Neural progenitor cell (in vitro differentiated cells): ENCODE measurements around the gene DOCK6. TPM values are rescaled to one million over a fixed set of nuclear protein-coding genes. Genes with fewer than 3 reads are reported as not detected.

Experiments used
- DNase-seq: peaks from one replicate; pipeline ENCODE4 v3.0.0-alpha.2; 2016; ENCODE audit warnings: low spot score
- H2AFZ ChIP-seq: fragments of 200-600 bp; sonication (generic); replicated peaks from 2 replicates; pipeline ENCODE4 v1.6.1; 2016; ENCODE audit warnings: antibody characterized with exemption
- H3F3A ChIP-seq: fragments of 200-600 bp; sonication (generic); 2 replicates; pipeline ENCODE4 v1.6.1; 2016; ENCODE audit warnings: antibody characterized with exemption, low read depth
- H3K27ac ChIP-seq: fragments of 200-600 bp; sonication (generic); 2 replicates; pipeline ENCODE4 v1.5.1; 2016; ENCODE audit warnings: mild to moderate bottlenecking
- H3K27me3 ChIP-seq: fragments of 200-600 bp; sonication (generic); 2 replicates; pipeline ENCODE4 v1.6.1; 2016; ENCODE audit warnings: mild to moderate bottlenecking, moderate library complexity
- H3K36me3 ChIP-seq: fragments of 200-600 bp; sonication (generic); 2 replicates; pipeline ENCODE4 v1.5.1; 2016
- H3K4me1 ChIP-seq: fragments of 200-600 bp; sonication (generic); 2 replicates; pipeline ENCODE4 v1.6.1; 2016; ENCODE audit warnings: mixed run types
- H3K4me2 ChIP-seq: fragments of 200-600 bp; sonication (generic); 2 replicates; pipeline ENCODE4 v1.6.1; 2016
- H3K4me3 ChIP-seq: fragments of 200-600 bp; sonication (generic); 2 replicates; pipeline ENCODE4 v1.5.1; 2016
- H3K79me2 ChIP-seq: fragments of 200-600 bp; sonication (generic); 2 replicates; pipeline ENCODE4 v1.6.1; 2016; ENCODE audit warnings: low read depth
- H3K9ac ChIP-seq: fragments of 200-600 bp; sonication (generic); 2 replicates; pipeline ENCODE4 v1.6.1; 2016
- H3K9me3 ChIP-seq: fragments of 200-600 bp; sonication (generic); 2 replicates; pipeline ENCODE4 v1.5.1; 2016; ENCODE audit warnings: low read depth
- H4K20me1 ChIP-seq: fragments of 200-600 bp; sonication (generic); 2 replicates; pipeline ENCODE4 v1.6.1; 2016; ENCODE audit warnings: low read depth
- H3K27ac Mint-ChIP-seq: 3 replicates; pipeline ENCODE4 v1.8.0; 2021; ENCODE audit warnings: mixed read lengths
- H3K27me3 Mint-ChIP-seq: 2 replicates; pipeline ENCODE4 v1.8.0; 2022; ENCODE audit warnings: low read depth, mild to moderate bottlenecking, inconsistent platforms, moderate library complexity, mixed read lengths; ENCODE audit not compliant: insufficient read depth
- H3K36me3 Mint-ChIP-seq: 3 replicates; pipeline ENCODE4 v1.8.0; 2021; ENCODE audit warnings: mixed read lengths
- H3K4me1 Mint-ChIP-seq: 3 replicates; pipeline ENCODE4 v1.8.0; 2021; ENCODE audit warnings: mixed read lengths
- H3K4me3 Mint-ChIP-seq: 3 replicates; pipeline ENCODE4 v1.8.0; 2021; ENCODE audit warnings: mild to moderate bottlenecking, moderate library complexity, mixed read lengths
- H3K9me3 Mint-ChIP-seq: 3 replicates; pipeline ENCODE4 v1.8.0; 2020; ENCODE audit warnings: mixed read lengths
- EZH2 ChIP-seq: fragments of 200-600 bp; sonication (generic); IDR thresholded peaks from 2 replicates; pipeline ENCODE4 v1.6.1; 2017; ENCODE audit warnings: antibody characterized with exemption, mild to moderate bottlenecking, moderate library complexity
- EZH2phosphoT487 ChIP-seq: fragments of 200-600 bp; sonication (generic); IDR thresholded peaks from 2 replicates; pipeline ENCODE4 v1.6.1; 2017; ENCODE audit warnings: antibody characterized with exemption
- total RNA-seq: library from RNA; depleted of rRNA; stranded (reverse); fragments of >200 nt; gene quantifications from 2 replicates; pipeline ENCODE4 v1.2.3, GENCODE V29; 2015; ENCODE audit warnings: low replicate concordance
- TF ChIP-seq, protein P1 (sequence below): fragments of 200-600 bp; sonication (generic); IDR thresholded peaks from 2 replicates; pipeline ENCODE4 v1.5.1; 2017; ENCODE audit warnings: antibody characterized with exemption, mild to moderate bottlenecking

Gene DOCK6
- total RNA-seq, 1 donor from 2014 or later, result 10.0 TPM

DNA sequence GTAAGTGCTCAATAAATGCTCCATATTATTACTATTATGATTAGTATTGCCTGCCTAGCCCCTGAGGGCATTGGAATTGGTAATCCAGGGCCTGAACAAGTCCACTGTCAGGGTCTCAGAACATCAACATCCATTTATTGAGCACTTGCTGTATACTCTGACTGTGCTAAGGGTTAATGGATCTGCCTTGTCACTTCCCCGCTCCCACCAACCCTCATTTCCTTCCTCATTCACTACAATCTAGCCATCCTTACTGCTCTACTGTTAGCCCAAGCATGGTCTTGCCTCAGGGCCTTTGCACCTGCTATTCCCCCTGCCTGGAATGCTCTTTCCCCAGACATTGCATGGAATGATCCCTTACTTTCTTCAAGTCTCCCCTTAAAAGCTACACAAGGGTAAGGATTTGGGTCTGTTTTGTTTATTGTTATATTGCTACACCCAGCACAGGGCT, 35.6 kb downstream of the DOCK6 start:
- Mint-ChIP-seq H3K36me3 (peaks cover 12% of the 10 kb centered on the region), H3K4me3 (no peak overlapping the region), H3K27me3 (peaks cover 5% of the 10 kb centered on the region), H3K9me3 (peaks cover 5% of the 10 kb centered on the region), H3K4me1 (no peaks in the 10 kb centered on the region), H3K27ac (no peak overlapping the region)
- H3K4me1 ChIP-seq, result no peaks in the 10 kb centered on the region
- H3K4me2 ChIP-seq, result no peak overlapping the region
- H3K27me3 ChIP-seq, result no peaks in the 10 kb centered on the region
- H4K20me1 ChIP-seq, result no peaks in the 10 kb centered on the region
- H3F3A ChIP-seq, result peaks cover 2% of the 10 kb centered on the region
- H3K9ac ChIP-seq, result no peak overlapping the region
- no peaks in the 10 kb centered on the region for H3K9me3 ChIP-seq
- no peak overlapping the region for H2AFZ ChIP-seq
- no peak overlapping the region for H3K4me3 ChIP-seq
- no peaks in the 10 kb centered on the region for H3K79me2 ChIP-seq
- H3K36me3 ChIP-seq, result no peaks in the 10 kb centered on the region
- TF ChIP-seq EZH2phosphoT487, result no peak
- TF ChIP-seq, protein P1, sequence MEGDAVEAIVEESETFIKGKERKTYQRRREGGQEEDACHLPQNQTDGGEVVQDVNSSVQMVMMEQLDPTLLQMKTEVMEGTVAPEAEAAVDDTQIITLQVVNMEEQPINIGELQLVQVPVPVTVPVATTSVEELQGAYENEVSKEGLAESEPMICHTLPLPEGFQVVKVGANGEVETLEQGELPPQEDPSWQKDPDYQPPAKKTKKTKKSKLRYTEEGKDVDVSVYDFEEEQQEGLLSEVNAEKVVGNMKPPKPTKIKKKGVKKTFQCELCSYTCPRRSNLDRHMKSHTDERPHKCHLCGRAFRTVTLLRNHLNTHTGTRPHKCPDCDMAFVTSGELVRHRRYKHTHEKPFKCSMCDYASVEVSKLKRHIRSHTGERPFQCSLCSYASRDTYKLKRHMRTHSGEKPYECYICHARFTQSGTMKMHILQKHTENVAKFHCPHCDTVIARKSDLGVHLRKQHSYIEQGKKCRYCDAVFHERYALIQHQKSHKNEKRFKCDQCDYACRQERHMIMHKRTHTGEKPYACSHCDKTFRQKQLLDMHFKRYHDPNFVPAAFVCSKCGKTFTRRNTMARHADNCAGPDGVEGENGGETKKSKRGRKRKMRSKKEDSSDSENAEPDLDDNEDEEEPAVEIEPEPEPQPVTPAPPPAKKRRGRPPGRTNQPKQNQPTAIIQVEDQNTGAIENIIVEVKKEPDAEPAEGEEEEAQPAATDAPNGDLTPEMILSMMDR, result no peak
- TF ChIP-seq EZH2, result no peak
- no peak overlapping the region for H3K27ac ChIP-seq
- DNase-seq, result no peak

DNA sequence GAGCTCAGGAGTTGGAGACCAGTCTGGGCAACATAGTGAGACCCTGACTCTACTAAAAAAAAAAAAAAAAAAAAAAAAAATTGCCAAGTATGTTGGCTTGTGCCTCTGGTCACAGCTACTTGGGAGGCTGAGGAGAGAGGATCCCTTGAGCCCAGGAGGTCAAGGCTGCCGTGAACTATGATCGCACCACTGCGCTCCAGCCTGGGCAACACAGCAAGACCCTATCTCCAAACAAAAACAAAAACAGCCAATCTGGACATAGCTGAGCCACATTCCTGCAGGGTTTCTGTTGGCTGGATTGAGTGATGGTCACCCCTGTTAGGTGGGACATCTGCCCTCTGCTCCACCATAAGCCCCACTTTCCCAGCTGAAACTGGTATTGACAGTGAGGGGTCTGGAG, 36.5 kb downstream of the DOCK6 start:
- no peaks in the 10 kb centered on the region for H3K4me1 Mint-ChIP-seq
- H3K27me3 Mint-ChIP-seq, result peaks cover 5% of the 10 kb centered on the region
- no peaks in the 10 kb centered on the region for H3K27me3 ChIP-seq

DNA sequence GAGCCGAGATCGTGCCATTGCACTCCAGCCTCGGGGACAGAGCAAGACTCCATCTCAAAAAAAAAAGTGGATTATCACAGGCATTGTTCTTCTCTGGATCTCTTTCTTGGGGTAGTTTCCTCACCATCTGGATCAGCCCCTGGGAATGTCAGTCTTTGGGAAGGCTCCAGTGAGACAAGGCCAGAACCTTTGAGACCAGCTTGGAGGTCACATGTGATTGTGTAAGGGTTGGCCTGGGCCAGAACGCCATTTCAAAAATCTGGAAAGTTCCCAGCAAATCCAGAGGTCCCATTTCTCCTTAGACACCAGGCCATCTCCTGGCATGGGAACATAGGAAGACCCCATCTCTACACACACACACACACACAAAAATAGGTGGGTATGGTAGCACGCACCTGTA, 37.2 kb downstream of the DOCK6 start:
- peaks cover 17% of the 10 kb centered on the region for H3K9me3 Mint-ChIP-seq
- Histone ChIP-seq H3K27me3 (no peaks in the 10 kb centered on the region), H3K36me3 (no peaks in the 10 kb centered on the region), H3K79me2 (no peaks in the 10 kb centered on the region), H2AFZ (no peak overlapping the region), H3K27ac (no peak overlapping the region), H3F3A (peaks cover 2% of the 10 kb centered on the region), H3K9me3 (no peaks in the 10 kb centered on the region), H3K9ac (no peak overlapping the region), H3K4me3 (no peak overlapping the region), H4K20me1 (no peaks in the 10 kb centered on the region), H3K4me2 (no peak overlapping the region), H3K4me1 (no peaks in the 10 kb centered on the region)
- peaks cover 25% of the 10 kb centered on the region for H3K36me3 Mint-ChIP-seq
- no peak overlapping the region for H3K27ac Mint-ChIP-seq
- no peak for DNase-seq
- no peak overlapping the region for H3K4me3 Mint-ChIP-seq
- TF ChIP-seq, protein P1, result no peak
- TF ChIP-seq EZH2phosphoT487 (no peak), EZH2 (no peak)
- peaks cover 2% of the 10 kb centered on the region for H3K27me3 Mint-ChIP-seq
- H3K4me1 Mint-ChIP-seq, result no peaks in the 10 kb centered on the region

More for the DNA sequence above, 36.5 kb downstream of the DOCK6 start:
- no peak overlapping the region for H3K9ac ChIP-seq
- no peaks in the 10 kb centered on the region for H3K36me3 ChIP-seq
- Mint-ChIP-seq H3K27ac (no peak overlapping the region), H3K9me3 (peaks cover 13% of the 10 kb centered on the region), H3K4me3 (no peak overlapping the region), H3K36me3 (peaks cover 21% of the 10 kb centered on the region)
- no peak for TF ChIP-seq EZH2
- TF ChIP-seq EZH2phosphoT487, result no peak
- TF ChIP-seq, protein P1, result no peak
- no peak overlapping the region for H2AFZ ChIP-seq
- H3K4me1 ChIP-seq, result no peaks in the 10 kb centered on the region
- no peak overlapping the region for H3K27ac ChIP-seq
- H3K4me3 ChIP-seq, result no peak overlapping the region
- no peak overlapping the region for H3K4me2 ChIP-seq
- peaks cover 2% of the 10 kb centered on the region for H3F3A ChIP-seq
- no peaks in the 10 kb centered on the region for H4K20me1 ChIP-seq
- no peaks in the 10 kb centered on the region for H3K9me3 ChIP-seq
- DNase-seq, result no peak
- H3K79me2 ChIP-seq, result no peaks in the 10 kb centered on the region
